Stimulated activated CD4-positive, alpha-beta T cell treated with anti-CD3 and anti-CD28 coated beads, Interleukin-15, amount 100 ng/mL, for 1 hour (primary cell): ENCODE results near the gene LST1.

Experiments used
- DNase-seq, 2 donors: peaks; one replicate each; pipeline ENCODE4 v3.0.0-alpha.2; 2020; ENCODE audit warnings: low read depth in 1 of 2, low spot score in 1 of 2

The LST1 gene

GRCh38 chr6:31559958-31560696 lies 25.9 kb upstream of the LST1 start:
- no peak for DNase-seq

- DNase-seq = no peak
These were observed 25.4 kb upstream of the LST1 start for GRCh38 chr6:31560697-31561058.

GRCh38 chr6:31567531-31568370 lies 18.3 kb upstream of the LST1 start:
- no peak for DNase-seq

GRCh38 chr6:31568537-31568961 lies 17.5 kb upstream of the LST1 start:
- peak in 1 of 2 donors; percentile 45 for DNase-seq

GRCh38 chr6:31569861-31570536 lies 16.1 kb upstream of the LST1 start:
- DNase-seq = no peak

- peak; percentile 66 to 70 for DNase-seq
These were observed 13.8 kb upstream of the LST1 start, which contains the start of gene LTA for GRCh38 chr6:31572041-31572911. LTA (plus strand) TSS chr6:31572289; CDS start chr6:31572743, 454 bp downstream.

GRCh38 chr6:31573239-31574105 lies 12.6 kb upstream of the LST1 start:
- no peak for DNase-seq

GRCh38 chr6:31574106-31575061 lies 11.7 kb upstream of the LST1 start:
- peak in 1 of 2 donors; percentile 35 for DNase-seq

- DNase-seq = peak; percentile 64 to 81
These were observed 10.7 kb upstream of the LST1 start, which contains the start of gene TNF for GRCh38 chr6:31575335-31575901. TNF (plus strand) TSS chr6:31575565; CDS start chr6:31575742, 177 bp downstream.

GRCh38 chr6:31575952-31576685 lies 10.0 kb upstream of the LST1 start:
- DNase-seq = no peak

GRCh38 chr6:31576897-31577578 lies 9.0 kb upstream of the LST1 start:
- DNase-seq = no peak

- DNase-seq = no peak
These were observed 8.5 kb upstream of the LST1 start for GRCh38 chr6:31577579-31577966.

GRCh38 chr6:31578184-31579118 lies 7.6 kb upstream of the LST1 start:
- no peak for DNase-seq

- no peak for DNase-seq
These were observed 7.0 kb upstream of the LST1 start for GRCh38 chr6:31579119-31579505.

- DNase-seq = no peak
These were observed 6.3 kb upstream of the LST1 start for GRCh38 chr6:31579546-31580437.
